GM12892 (cell line): ENCODE measurements around the gene FOSL2.

ENCODE experiments used
- POLR2A ChIP-seq: IDR thresholded peaks from 2 replicates; pipeline ENCODE4 v1.6.1; 2011; ENCODE audit warnings: low read depth, low read length, control low read depth
- POLR2AphosphoS5 ChIP-seq: IDR thresholded peaks from 2 replicates; pipeline ENCODE4 v1.6.1; 2011; ENCODE audit warnings: low read depth, low read length, control low read depth
- TAF1 ChIP-seq: IDR thresholded peaks from 2 replicates; pipeline ENCODE4 v1.6.1; 2011; ENCODE audit warnings: low read depth, mild to moderate bottlenecking, control low read depth, low read length, borderline replicate concordance

DNA sequence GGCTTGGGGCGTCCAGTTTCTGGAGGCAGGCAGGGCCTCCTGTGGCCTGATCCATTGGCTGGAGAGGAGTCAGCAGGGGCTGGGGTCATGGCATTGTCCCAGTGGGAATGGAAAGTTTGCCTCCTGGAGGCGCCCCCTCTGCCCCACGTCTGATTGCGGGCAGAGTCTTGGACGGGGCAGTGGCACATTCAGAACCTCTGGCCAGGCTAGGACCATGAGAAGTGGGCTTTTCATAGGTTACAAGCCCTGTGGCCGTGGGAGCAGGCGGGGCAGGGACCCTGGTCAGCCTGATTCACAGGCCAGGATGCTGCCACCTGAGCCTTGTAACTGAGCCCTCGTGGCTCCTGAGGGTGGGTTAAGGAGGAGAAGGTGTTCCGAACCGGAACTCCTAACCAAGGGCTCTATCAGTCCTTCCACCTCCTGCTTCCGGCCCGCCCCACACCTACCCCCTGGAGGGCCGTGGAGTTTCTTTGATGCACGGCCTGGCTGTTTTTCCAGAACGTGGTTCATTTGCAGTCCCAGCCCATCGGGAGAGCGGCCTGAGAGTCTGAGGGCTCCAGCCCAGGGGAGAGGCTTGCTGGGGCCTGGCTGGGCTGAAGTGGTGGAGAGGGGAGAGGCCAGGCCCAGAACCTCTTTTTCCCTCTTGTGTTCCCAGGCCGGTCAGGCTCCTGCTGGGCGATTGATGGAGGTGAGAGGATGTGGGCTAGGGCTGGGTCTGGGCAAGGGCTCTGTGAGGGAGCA, 59.3 kb downstream of the FOSL2 start:
- TF ChIP-seq POLR2A, result no peak
- TF ChIP-seq TAF1, result no peak
- TF ChIP-seq POLR2AphosphoS5, result no peak
